Suppressor macrophage treated with lipopolysaccharide for 1 hour (primary cell): ENCODE measurements around the gene SLC45A2.
"Not testable (repeated sequence)": the region's sequence is repeated elsewhere in the genome, so short reads cannot be mapped to it uniquely, and the experiment has no call there.

Source experiments
- DNase-seq, 3 donors: peaks; one replicate each; pipeline ENCODE4 v3.0.0-alpha.2; 2020 to 2022

The SLC45A2 gene

GRCh38 chr5:33984671-33985124 is at the start of gene SLC45A2:
Gene SLC45A2 (minus strand): TSS chr5:33984693. CDS start chr5:33984583, 110 bp downstream.
- no peak for DNase-seq

- DNase-seq = no peak
Observed at GRCh38 chr5:34031966-34032365, 47.5 kb upstream of the SLC45A2 start.

GRCh38 chr5:34031117-34031516 is 46.6 kb upstream of the SLC45A2 start:
- DNase-seq = no peak

GRCh38 chr5:34030585-34030984 is 46.1 kb upstream of the SLC45A2 start:
- DNase-seq = not testable (repeated sequence)

GRCh38 chr5:34030048-34030447 is 45.6 kb upstream of the SLC45A2 start:
- DNase-seq = no peak

- DNase-seq = no peak
Observed at GRCh38 chr5:34028349-34028748, 43.9 kb upstream of the SLC45A2 start.

GRCh38 chr5:34026089-34026761 is 41.7 kb upstream of the SLC45A2 start:
- DNase-seq = no peak

- DNase-seq = no peak
Observed at GRCh38 chr5:34022121-34022705, 37.7 kb upstream of the SLC45A2 start.

GRCh38 chr5:34021334-34021733 is 36.8 kb upstream of the SLC45A2 start:
- DNase-seq = no peak

- no peak for DNase-seq
Observed at GRCh38 chr5:34020726-34021125, 36.2 kb upstream of the SLC45A2 start.

GRCh38 chr5:34017254-34017653 is 32.8 kb upstream of the SLC45A2 start:
- DNase-seq = no peak

GRCh38 chr5:34016750-34017149 is 32.3 kb upstream of the SLC45A2 start:
- DNase-seq = no peak

- no peak for DNase-seq
Observed at GRCh38 chr5:34016222-34016621, 31.7 kb upstream of the SLC45A2 start.

- DNase-seq = no peak
Observed at GRCh38 chr5:34015120-34015822, 30.8 kb upstream of the SLC45A2 start.

GRCh38 chr5:34014626-34015025 is 30.1 kb upstream of the SLC45A2 start:
- no peak for DNase-seq

- DNase-seq = no peak
Observed at GRCh38 chr5:34013547-34013946, 29.1 kb upstream of the SLC45A2 start.

GRCh38 chr5:34012791-34013190 is 28.3 kb upstream of the SLC45A2 start:
- DNase-seq = no peak

- DNase-seq = no peak
Observed at GRCh38 chr5:34011536-34011935, 27.0 kb upstream of the SLC45A2 start.

- DNase-seq = not testable (repeated sequence)
Observed at GRCh38 chr5:34010146-34010545, 25.7 kb upstream of the SLC45A2 start.

- no peak for DNase-seq
Observed at GRCh38 chr5:34009610-34010009, 25.1 kb upstream of the SLC45A2 start.

- no peak for DNase-seq
Observed at GRCh38 chr5:34008802-34009201, 24.3 kb upstream of the SLC45A2 start.

- peak; percentile 94 to 98 (median 95) for DNase-seq
Observed at GRCh38 chr5:34007621-34008600, 23.4 kb upstream of the SLC45A2 start, which contains the start of gene AMACR. Gene AMACR (minus strand): TSS chr5:34008050. CDS start chr5:34008019, 31 bp downstream.

- DNase-seq = peak in 2 of 3 donors; percentile 6 to 9
Observed at GRCh38 chr5:34007201-34007620, 22.7 kb upstream of the SLC45A2 start.
